GM12875 (cell line): ENCODE data around the gene DEF6.

ENCODE experiments used
- H3K4me3 ChIP-seq: one replicate; pipeline ENCODE4 v1.5.1; 2011; ENCODE audit warnings: low read depth, low read length, control low read depth
- CTCF ChIP-seq: IDR thresholded peaks from 2 replicates; pipeline ENCODE4 v1.5.1; 2011; ENCODE audit warnings: low read depth, mild to moderate bottlenecking, control low read depth, inconsistent platforms, low read length, moderate library complexity, borderline replicate concordance; ENCODE audit not compliant: insufficient read depth

DEF6 gene

DNA sequence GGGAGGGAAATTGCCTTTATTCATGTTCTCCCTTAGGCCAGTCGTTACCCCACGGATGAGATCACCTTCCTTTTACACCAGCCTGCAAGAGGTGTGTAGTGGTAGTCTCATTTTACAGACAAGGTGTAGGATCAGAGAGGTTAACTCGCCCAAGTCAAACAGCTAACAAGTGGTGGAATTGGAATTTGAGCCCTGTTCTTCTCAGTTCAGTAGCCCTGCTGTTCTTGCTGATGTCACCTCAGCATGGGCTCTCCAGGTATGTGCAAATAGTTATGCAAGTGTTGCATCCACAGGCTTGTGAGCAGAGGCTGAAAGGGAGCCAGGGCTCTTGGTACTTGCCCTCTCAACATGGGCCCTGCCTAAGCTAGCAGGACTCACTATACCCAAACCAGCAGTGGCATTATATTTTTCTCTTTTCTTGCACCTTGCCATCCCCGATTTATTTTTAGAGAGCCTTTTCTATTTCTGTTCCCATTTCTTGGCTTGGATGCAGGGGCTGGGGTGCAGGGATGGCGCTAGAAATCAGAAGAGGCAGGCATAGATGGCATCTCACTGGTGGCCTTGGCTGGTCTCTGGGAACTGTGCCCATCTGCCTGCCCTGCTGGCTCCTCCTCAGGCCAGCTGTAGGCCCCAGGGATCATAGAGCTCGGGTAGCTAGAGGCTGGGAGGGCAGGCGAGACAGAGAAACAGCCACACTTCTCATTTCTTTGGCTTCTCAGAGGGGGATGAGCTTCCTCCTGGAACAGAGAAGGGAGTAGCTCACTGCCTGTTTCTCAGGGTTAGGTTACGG, 62.9 kb downstream of the DEF6 start:
- TF ChIP-seq CTCF = no peak
- H3K4me3 ChIP-seq = no peak overlapping the region

GRCh38 chr6:35362200-35362599, 64.6 kb downstream of the DEF6 start:
- no peak for TF ChIP-seq CTCF
- no peak overlapping the region for H3K4me3 ChIP-seq

- no peak overlapping the region for H3K4me3 ChIP-seq
- no peak for TF ChIP-seq CTCF
These were observed 65.7 kb downstream of the DEF6 start for GRCh38 chr6:35363293-35363750.

- no peak overlapping the region for H3K4me3 ChIP-seq
- TF ChIP-seq CTCF = no peak
These were observed 68.1 kb downstream of the DEF6 start for GRCh38 chr6:35365594-35366203.

GRCh38 chr6:35366204-35366596, 68.6 kb downstream of the DEF6 start:
- TF ChIP-seq CTCF = no peak
- H3K4me3 ChIP-seq = no peak overlapping the region

DNA sequence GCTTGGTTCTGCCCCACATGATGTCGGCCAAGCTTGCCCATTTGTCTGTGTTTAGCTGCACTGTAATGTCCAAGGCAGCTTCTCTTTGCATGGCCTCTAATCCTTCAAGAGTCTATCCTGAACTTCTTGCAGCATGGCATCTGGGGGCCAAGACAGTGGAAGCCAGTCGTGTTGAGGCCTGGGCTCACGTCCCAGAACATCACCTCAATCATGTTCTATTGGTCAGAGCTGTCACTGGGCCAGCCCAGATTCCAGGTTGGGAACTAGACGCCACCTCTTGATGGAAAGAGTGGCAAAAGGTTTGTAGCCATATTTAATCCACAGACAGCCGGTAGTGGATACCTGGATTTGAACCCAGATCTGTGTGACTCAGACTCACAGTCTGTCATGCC, 70.0 kb downstream of the DEF6 start:
- no peak for TF ChIP-seq CTCF
- H3K4me3 ChIP-seq = no peak overlapping the region
